ENCODE data around the gene PCDH18. TPM values are rescaled to one million over a fixed set of nuclear protein-coding genes. Genes with fewer than 3 reads are reported as not detected.

PCDH18 gene, protein sequence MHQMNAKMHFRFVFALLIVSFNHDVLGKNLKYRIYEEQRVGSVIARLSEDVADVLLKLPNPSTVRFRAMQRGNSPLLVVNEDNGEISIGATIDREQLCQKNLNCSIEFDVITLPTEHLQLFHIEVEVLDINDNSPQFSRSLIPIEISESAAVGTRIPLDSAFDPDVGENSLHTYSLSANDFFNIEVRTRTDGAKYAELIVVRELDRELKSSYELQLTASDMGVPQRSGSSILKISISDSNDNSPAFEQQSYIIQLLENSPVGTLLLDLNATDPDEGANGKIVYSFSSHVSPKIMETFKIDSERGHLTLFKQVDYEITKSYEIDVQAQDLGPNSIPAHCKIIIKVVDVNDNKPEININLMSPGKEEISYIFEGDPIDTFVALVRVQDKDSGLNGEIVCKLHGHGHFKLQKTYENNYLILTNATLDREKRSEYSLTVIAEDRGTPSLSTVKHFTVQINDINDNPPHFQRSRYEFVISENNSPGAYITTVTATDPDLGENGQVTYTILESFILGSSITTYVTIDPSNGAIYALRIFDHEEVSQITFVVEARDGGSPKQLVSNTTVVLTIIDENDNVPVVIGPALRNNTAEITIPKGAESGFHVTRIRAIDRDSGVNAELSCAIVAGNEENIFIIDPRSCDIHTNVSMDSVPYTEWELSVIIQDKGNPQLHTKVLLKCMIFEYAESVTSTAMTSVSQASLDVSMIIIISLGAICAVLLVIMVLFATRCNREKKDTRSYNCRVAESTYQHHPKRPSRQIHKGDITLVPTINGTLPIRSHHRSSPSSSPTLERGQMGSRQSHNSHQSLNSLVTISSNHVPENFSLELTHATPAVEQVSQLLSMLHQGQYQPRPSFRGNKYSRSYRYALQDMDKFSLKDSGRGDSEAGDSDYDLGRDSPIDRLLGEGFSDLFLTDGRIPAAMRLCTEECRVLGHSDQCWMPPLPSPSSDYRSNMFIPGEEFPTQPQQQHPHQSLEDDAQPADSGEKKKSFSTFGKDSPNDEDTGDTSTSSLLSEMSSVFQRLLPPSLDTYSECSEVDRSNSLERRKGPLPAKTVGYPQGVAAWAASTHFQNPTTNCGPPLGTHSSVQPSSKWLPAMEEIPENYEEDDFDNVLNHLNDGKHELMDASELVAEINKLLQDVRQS
- total RNA-seq, result 26.9 and 46.4 TPM in 2 replicates

DNA sequence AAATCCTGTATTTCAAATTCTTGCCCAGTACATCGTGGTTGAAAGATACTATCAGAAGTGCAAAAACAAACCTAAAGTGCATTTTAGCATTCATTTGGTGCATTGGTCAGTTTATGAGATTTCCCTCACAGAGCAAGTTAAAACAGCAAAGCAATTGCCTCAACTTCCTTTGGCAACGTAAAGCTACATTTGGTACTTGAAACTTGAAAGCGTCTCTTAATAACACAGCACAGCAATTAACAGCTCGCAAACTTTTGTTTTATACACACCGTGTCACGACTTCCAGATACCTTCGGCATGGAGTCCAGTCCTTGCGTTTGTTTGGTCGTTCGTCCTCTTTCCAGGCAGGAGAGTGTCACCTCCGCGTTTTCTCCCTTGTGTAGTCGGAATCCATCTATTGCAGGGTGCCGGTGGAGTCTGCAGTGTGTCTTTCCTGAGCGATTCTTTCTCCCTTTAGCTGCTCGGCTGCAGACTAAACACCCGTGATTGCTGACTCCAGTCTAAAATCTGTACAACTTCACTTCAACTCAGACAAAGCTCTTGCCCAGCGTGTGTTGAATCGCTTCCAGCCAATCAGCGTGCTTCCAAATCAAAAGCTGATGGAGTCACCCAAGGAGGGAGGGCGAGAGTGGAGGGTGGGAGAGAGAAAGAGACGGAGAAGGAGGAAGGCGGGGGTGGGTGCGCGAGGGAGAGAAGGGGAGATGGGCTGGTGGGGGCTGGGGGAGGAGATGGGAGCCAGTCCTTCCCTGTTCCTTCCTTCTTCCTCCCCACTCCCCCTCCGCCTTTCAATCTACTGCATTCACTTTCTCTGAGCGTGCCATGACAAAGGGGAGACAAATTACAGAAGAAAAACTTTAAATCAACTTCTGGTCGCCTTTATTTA, at the start of gene PCDH18:
Gene PCDH18 (minus strand): TSS at position 509 of the 883 bp plus-strand sequence. CDS start 406 bp downstream, at position 103.

Data from cardiac atrium fibroblast (primary cell).